Activated T-cell treated with anti-CD3 and anti-CD28 coated beads, Interleukin-2, amount 50 U/mL, for 48 hours (primary cell): ENCODE measurements around the gene MEF2D.

ENCODE experiments used
- DNase-seq, 2 experiments: peaks; one replicate each; pipeline ENCODE4 v3.0.0-alpha.2; 2020

MEF2D gene

GRCh38 chr1:156500543-156500792 lies at the start of gene MEF2D:
Gene MEF2D (minus strand): TSS chr1:156500775. CDS start chr1:156483292, 17,483 bp downstream.
- DNase-seq: no peak

- no peak for DNase-seq
Measured at GRCh38 chr1:156550346-156550745, 49.8 kb upstream of the MEF2D start.

- DNase-seq: no peak
Measured at GRCh38 chr1:156549831-156550230, 49.3 kb upstream of the MEF2D start.

DNA sequence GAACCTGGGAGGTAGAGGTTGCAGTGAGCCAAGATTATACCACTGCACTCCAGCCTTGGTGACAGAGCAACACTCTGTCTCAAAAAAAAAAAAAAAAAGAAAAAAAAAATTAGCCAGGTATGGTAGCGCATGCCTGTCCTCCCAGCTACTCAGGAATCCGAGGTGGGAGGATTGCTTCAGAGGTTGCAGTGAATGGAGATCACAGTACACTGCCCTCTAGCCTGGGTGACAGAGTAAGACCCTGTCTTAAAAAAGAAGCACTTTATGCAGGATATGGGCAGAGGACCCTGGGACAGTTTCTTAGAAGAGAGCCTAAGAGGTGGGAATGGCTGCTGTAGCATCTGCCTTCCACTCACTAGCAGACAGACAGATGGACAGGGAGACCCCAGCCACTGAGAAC lies 48.8 kb upstream of the MEF2D start:
- DNase-seq: no peak

- DNase-seq: no peak
Measured at GRCh38 chr1:156547982-156548381, 47.4 kb upstream of the MEF2D start.

- DNase-seq: no peak
Measured at GRCh38 chr1:156547434-156547833, 46.9 kb upstream of the MEF2D start.

- DNase-seq: no peak
Measured at GRCh38 chr1:156546267-156546666, 45.7 kb upstream of the MEF2D start.

GRCh38 chr1:156544592-156545102 lies 44.1 kb upstream of the MEF2D start:
- no peak for DNase-seq

- DNase-seq: no peak
Measured at GRCh38 chr1:156543066-156543465, 42.5 kb upstream of the MEF2D start.

GRCh38 chr1:156540955-156541354 lies 40.4 kb upstream of the MEF2D start:
- no peak for DNase-seq

- DNase-seq: no peak
Measured at GRCh38 chr1:156539818-156540355, 39.3 kb upstream of the MEF2D start.

DNA sequence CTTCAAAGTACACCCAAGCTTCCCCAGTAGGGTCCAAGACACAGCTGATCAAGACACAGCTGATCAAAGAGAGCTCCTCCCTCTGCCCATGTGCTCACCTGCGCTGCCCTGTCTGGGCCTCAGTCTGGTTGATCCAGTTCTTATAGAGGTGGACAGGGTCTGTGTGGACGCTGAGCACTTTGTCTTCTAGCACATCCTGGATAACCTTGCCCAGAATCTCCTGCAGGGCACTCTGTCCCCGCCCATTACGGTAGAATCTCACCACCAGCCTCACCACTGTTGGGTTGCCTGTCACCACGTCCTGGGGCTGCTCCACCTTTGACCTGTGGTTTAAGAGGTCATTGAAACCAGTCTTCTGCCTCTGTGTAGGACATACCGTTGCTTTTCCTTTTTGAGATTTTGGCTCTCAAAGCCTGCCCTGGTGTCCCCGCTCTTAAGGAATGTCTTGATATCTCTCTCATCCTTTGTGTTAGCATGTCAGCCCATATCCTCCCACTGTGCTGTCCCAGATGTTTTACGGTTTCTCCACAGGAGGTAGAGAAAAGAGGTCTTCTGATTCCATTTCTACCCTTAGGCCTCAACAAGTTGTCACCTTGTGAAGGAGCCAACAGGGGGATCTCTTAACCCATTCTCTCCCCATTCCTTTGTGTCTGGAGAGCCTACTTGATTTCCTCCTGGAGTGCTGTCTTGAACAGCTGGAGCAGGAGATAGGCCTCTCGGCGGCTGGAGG lies 38.3 kb upstream of the MEF2D start:
- DNase-seq: no peak

- DNase-seq: no peak
Measured at GRCh38 chr1:156537027-156537426, 36.5 kb upstream of the MEF2D start.

DNA sequence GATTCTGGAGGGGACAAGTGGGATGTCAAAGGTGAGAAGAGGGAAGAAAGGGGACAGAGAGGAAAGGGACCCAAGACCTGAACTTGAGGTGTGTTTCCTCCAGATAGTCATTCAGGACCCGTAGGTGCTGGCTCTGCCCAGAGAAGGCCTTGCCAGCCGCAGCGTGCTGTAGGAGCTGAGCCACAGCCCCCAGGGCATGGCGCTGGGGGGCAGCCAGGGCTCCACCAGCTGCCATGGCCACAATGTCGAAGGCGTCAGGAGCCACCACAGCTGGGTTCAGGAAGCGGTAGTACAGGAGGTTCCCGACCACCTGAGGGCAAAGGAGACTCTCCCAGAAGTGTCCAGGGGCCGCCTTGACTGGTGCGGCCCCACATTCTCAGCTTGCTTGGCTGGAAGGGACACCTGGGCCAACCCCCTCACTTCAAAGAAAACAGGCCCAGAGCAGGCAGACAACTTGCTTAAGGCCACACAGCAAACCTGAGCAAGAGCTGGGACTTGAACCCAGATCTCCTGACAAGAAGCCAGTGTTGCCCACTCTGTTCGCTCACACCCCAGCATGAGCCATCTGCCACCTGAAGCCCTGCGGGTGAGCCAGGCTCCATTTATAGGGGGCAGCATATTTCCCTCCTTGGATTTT lies 34.0 kb upstream of the MEF2D start:
- DNase-seq: no peak

- DNase-seq: no peak
Measured at GRCh38 chr1:156533568-156534220, 33.1 kb upstream of the MEF2D start.

- DNase-seq: no peak
Measured at GRCh38 chr1:156532374-156532773, 31.8 kb upstream of the MEF2D start.

DNA sequence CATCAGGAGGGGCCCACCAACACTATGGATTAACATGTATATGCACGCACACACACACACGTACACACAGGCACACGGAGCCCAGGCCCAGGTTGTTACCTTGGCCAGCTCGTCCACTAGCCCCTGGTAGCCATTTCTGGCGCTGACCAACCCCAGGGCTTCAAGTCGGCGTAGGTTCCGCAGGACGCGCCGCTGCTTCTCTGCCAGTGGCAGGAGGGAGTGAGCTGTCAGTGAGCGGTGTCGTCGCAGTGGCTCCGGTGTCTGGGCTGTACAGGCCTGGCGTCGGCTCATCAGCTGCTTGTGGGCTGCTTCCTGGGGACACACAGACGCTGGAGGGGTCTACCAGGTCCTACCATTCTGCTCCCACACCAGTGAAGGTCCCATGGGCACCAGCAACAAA lies 29.4 kb upstream of the MEF2D start:
- DNase-seq: no peak

DNA sequence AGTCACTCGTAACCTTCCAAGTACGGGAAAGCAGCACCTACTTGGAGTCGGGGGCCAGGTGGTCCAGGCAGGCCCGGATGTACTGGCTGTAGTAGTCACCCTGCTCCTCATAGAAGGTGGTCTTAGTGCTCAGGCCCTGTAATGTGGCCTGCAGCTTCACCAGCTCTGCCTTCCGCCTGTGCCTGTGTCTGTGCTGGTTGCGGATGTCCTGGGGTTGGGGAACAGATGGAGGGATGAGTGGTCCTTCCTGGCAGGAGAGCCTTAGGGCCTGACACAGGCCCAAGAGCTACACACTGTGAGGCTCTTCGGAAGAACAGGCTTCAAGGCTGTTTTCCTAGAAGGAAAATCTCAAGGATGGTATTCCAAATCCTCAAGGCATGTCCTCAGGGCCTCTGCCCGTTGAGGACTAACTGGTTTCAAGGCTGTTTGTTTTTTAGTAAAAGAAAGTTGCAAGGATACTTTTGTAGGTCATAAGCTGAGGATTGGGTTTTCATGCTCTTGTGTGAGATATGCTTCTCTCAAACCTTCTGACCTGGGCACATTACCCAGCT lies 28.4 kb upstream of the MEF2D start:
- DNase-seq: no peak

- DNase-seq: no peak
Measured at GRCh38 chr1:156528231-156528630, 27.7 kb upstream of the MEF2D start.

GRCh38 chr1:156527584-156527983 lies 27.0 kb upstream of the MEF2D start:
- no peak for DNase-seq

DNA sequence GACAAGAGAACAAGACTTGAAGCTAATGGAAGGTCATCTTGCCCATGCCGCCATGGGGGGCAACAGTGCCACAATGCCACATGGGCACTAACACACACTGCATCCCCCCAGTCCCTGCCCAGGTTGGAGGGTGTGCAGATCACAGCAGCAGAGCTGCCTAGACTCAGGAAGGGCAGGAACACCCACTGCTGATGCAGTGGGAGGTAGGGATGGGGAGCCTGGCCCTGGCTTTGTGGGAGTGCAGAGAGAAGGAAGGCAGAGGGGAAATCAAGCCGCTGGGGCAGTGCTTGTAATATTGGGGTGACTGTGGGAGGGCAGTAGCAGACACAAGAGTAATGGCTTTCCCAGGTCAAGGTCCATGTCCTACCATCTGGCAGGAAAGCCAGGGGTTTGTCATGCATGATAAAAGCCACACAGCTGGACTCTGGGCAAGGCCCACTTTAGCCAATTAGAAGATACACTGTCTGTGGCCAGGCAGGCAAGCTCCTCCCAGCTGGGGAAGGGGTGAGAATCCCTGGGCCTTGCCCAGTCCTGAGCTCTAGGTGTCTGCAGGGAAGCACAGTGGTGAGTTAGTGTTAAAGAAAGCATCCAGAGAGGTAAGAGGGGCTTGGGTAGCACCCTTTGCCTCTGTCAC lies 25.4 kb upstream of the MEF2D start:
- no peak for DNase-seq

DNA sequence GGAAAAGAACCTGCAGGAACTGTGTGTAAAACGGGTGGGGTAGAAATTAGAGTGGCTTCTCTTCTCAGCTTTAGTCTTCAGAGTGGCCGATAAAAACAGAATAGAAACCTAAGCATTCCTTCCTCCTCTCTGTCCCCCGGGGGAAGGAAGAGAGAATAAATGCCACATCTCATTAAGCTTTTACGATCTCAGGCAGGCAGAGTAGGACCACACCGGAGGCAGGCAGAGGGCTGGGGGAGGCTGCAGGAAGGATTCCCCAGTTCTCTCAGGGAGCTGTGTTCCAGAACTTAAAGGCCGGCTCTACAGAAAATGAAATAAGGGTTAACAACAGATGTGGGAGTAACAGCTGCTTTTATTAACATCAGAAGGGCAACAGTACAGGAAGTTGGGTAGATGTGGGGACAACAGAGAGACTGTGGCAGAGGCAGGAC lies 24.5 kb upstream of the MEF2D start:
- DNase-seq: no peak

- DNase-seq: no peak
Measured at GRCh38 chr1:156524481-156524869, 23.9 kb upstream of the MEF2D start.
